Measurements from ENCODE around the gene TUSC2. TPM values are rescaled to one million over a fixed set of nuclear protein-coding genes. Genes with fewer than 3 reads are reported as not detected.

Gene TUSC2
- polyA plus RNA-seq, 1 donor from 2014 or later: 88.8 TPM

- H3K4me2 ChIP-seq (ENCODE audit: low read length): peak overlapping the region; percentile 69
- H3K36me3 ChIP-seq (ENCODE audit: insufficient read depth, low read length): no peaks in the 10 kb centered on the region
- H3K9ac ChIP-seq (ENCODE audit: low read length): peak overlapping the region; percentile 70
- no peaks in the 10 kb centered on the region for H3F3A ChIP-seq (ENCODE audit: insufficient read depth, low read length, poor library complexity, severe bottlenecking)
- peak overlapping the region; percentile 66 for H3K27ac ChIP-seq (ENCODE audit: low read length)
- H3K9me2 ChIP-seq (ENCODE audit: insufficient read depth, low read length): no peaks in the 10 kb centered on the region
- TF ChIP-seq RAD21 (conservative IDR thresholded peaks at IDR 0.05): no peak
- no peak for TF ChIP-seq REST (IDR thresholded peaks at IDR 0.05; ENCODE audit: borderline replicate concordance)
- no peak for TF ChIP-seq TAF1 (IDR thresholded peaks at IDR 0.05; ENCODE audit: low read depth)
- TF ChIP-seq CTCF (IDR thresholded peaks at IDR 0.05; ENCODE audit: poor library complexity, severe bottlenecking): no peak
- no peak for TF ChIP-seq SMC3 (conservative IDR thresholded peaks at IDR 0.05; ENCODE audit: poor library complexity)
- no peak for TF ChIP-seq MXI1 (conservative IDR thresholded peaks at IDR 0.05; ENCODE audit: poor library complexity, severe bottlenecking)
- TF ChIP-seq EP300 (conservative IDR thresholded peaks at IDR 0.05; ENCODE audit: poor library complexity, severe bottlenecking): no peak
- TF ChIP-seq EZH2 (IDR thresholded peaks at IDR 0.05; ENCODE audit: borderline replicate concordance, insufficient read depth, low read length, poor library complexity, severe bottlenecking): no peak
- no peak for TF ChIP-seq POLR2AphosphoS5 (IDR thresholded peaks at IDR 0.05)
- H3K27me3 ChIP-seq (ENCODE audit: insufficient read depth, low read depth, low read length): no peaks in the 10 kb centered on the region
- H2AFZ ChIP-seq (ENCODE audit: low read depth, low read length): peak overlapping the region; percentile 58
- peak overlapping the region; percentile 78 for H3K4me3 ChIP-seq (ENCODE audit: low read length)
- no peaks in the 10 kb centered on the region for H4K20me1 ChIP-seq (ENCODE audit: insufficient read depth)
- H3K9me3 ChIP-seq (ENCODE audit: low read length): no peaks in the 10 kb centered on the region
- no peaks in the 10 kb centered on the region for H3K79me2 ChIP-seq (replicated peaks; ENCODE audit: insufficient read depth, low read length)
Observed at GRCh38 chr3:50299929-50300680, 27.9 kb downstream of the TUSC2 start.

- peak overlapping the region; percentile 69 for H3K4me2 ChIP-seq (ENCODE audit: low read length)
- H3K36me3 ChIP-seq (ENCODE audit: insufficient read depth, low read length): no peaks in the 10 kb centered on the region
- H3K9ac ChIP-seq (ENCODE audit: low read length): peak overlapping the region; percentile 70
- TF ChIP-seq EZH2 (IDR thresholded peaks at IDR 0.05; ENCODE audit: borderline replicate concordance, insufficient read depth, low read length, poor library complexity, severe bottlenecking): no peak
- TF ChIP-seq TAF1 (IDR thresholded peaks at IDR 0.05; ENCODE audit: low read depth): peak; percentile 32
- TF ChIP-seq POLR2AphosphoS5 (IDR thresholded peaks at IDR 0.05): no peak
- no peaks in the 10 kb centered on the region for H3K9me3 ChIP-seq (ENCODE audit: low read length)
- H3K79me2 ChIP-seq (replicated peaks; ENCODE audit: insufficient read depth, low read length): no peaks in the 10 kb centered on the region
- H3F3A ChIP-seq (ENCODE audit: insufficient read depth, low read length, poor library complexity, severe bottlenecking): no peaks in the 10 kb centered on the region
- no peaks in the 10 kb centered on the region for H3K9me2 ChIP-seq (ENCODE audit: insufficient read depth, low read length)
- no peaks in the 10 kb centered on the region for H4K20me1 ChIP-seq (ENCODE audit: insufficient read depth)
- peak overlapping the region; percentile 78 for H3K4me3 ChIP-seq (ENCODE audit: low read length)
- H3K27ac ChIP-seq (ENCODE audit: low read length): peak overlapping the region; percentile 66
- no peaks in the 10 kb centered on the region for H3K27me3 ChIP-seq (ENCODE audit: insufficient read depth, low read depth, low read length)
- H2AFZ ChIP-seq (ENCODE audit: low read depth, low read length): peak overlapping the region; percentile 58
Observed at GRCh38 chr3:50299638-50299928, 28.4 kb downstream of the TUSC2 start.

Measured in neural cell (in vitro differentiated cells).